CD4-positive, alpha-beta T cell treated with Interleukin-4 for 4 hours (primary cell): ENCODE data around the gene WWP2.

Source experiments
- DNase-seq: peaks from one replicate; pipeline ENCODE4 v3.0.0-alpha.2; 2020

Gene WWP2

GRCh38 chr16:69860233-69861231, 98.4 kb downstream of the WWP2 start:
- DNase-seq = no peak

DNA sequence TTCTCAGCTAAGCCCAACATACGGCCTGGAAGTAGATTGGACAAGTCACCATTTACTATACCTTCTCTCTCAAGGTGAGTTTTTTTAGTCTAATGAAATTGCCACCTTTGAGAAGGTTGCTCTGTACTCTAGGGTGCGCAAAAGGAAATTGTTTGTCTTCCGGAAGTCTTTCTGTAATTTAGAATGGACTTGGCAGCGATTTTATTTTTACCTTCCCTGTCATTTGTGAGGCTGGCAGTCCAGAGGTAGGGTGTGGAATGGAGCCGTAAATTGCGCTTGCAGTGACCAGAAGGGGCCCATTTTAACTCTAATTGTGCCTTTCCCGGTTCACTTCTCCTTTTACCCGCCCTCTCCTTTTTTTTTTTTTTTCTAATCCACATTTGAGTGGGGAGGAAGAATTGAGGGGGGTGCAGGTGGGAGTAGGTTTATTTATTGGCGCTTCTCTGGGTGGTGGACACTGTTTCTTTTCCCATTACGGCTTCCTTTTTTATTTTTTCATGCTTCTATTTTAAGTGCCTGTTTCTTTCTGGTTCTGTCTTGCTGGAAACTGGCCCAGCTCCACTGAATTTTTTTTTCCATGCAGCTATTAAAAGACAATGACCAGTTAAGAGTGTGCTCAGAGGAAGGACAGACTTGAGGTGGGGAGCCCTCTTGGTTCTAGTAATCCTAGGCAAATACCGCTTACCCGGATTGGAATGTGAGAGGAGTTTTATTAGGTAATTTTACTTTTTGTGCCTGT, 99.3 kb downstream of the WWP2 start:
- DNase-seq = no peak

- no peak for DNase-seq
These were observed 101.5 kb downstream of the WWP2 start for GRCh38 chr16:69863401-69864281.

- no peak for DNase-seq
These were observed 103.6 kb downstream of the WWP2 start for GRCh38 chr16:69865701-69866100.

DNA sequence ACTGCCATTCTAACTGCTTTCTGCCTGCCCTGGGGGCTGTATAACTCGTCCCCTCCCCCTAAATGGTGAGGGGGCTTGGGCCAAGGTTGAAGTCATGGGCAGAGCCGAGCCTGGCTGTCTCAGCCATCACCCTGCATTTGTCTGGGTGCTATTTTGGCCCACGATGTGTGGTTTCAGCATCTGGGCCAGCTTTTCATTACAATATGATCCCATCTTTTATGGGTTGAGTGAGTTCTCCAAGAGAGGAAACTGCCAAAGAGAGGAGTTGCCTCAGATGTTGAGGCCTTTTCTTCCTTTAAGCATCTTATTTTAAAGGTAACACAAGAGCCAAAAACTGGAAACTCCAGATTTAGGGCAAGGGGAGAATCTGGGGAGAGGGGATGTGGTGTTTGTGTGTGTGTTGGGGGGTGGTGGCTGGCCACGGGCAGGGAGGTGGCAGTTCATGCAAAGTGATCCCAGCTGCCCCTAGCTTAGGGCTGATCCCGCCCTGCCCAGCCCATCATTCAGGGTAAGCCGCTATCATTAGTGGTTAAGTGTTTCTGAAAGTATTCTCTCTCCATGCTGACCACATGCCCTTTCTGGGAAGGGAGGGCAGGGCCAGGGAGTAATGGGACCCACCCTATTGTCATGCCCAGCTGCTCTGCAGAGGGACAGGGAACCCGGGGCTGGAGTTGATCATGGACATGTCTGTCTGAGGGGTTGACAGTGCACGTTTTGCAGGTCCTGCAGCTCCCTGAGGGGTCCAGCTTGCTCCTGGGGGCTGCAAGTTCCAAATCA, 105.8 kb downstream of the WWP2 start:
- DNase-seq = no peak

DNA sequence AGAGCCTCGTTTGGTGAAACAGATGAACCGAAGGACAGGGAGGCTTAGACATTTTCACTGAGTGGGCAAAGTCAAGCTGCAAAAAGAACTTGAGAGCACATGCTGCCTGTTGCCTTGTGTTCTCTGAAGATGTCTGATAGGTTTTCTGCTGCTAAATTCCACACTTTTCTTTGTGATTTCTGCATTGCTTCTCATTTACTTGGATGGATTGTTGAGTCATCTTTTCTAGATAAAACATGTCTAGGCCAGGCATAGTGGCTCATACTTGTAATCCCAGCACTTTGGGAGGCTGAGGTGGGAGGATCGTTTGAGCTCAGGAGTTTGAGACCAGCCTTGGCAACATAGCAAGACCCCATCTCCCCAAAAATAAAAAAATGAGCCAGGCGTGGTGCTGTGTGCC, 108.6 kb downstream of the WWP2 start:
- no peak for DNase-seq

DNA sequence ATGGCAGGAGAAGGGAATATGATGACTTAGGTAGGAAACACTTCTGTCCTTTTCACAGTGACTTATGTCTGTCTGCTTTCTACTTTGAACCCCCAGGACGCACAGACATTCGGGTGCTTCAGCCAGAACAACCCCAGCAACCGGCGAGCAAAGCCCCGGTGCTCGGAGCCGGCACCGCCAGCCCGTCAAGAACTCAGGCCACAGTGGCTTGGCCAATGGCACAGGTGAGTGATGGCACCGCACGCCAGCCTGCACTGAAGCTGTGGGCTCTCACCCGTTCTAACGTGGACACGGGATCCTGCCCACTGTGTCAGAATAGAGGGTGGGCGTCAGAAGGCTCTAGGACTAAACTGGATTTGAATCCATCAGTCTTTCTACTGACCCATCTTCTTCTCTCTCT, 109.6 kb downstream of the WWP2 start:
- no peak for DNase-seq

GRCh38 chr16:69872888-69873287, 110.8 kb downstream of the WWP2 start:
- no peak for DNase-seq

DNA sequence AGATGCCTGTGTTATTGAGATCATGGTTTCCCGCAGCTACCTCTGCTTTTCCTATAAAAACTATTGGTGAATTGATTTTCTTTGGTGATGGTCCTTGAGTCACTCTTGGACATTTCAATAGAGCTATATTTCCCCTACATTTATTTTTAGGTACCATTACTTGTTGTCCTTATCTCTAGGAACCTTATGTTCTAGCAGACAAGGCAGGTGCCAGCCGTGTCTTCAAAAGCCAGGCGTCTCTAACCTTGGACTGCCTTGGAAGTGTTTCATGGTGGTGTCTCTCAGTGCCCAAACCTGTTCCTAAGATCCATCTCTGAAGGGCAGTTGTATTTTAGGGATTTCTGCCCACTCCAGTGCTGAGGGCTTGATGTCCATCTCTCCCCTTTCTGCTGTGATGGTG, 111.7 kb downstream of the WWP2 start:
- no peak for DNase-seq

DNA sequence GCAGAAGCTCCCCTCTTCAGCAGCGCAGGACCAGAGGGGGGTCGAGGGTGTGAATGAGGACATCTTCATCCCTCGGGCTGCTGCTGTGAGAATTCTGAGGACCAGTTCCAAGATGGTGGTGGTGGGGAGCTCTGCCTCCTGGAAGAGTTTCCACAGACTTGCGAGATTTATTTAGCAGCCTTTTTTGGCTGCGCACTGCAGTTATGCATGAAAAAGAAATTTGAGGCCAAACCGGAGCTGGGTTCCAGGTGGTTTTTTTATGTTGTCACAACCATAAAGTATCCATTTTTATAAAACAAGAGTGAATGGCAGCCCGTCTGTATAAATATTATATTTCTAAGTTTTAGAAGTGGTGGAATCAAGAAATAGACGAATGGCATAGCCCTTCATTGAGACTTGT, 112.1 kb downstream of the WWP2 start:
- no peak for DNase-seq

- no peak for DNase-seq
These were observed 118.6 kb downstream of the WWP2 start for GRCh38 chr16:69880640-69881133.

DNA sequence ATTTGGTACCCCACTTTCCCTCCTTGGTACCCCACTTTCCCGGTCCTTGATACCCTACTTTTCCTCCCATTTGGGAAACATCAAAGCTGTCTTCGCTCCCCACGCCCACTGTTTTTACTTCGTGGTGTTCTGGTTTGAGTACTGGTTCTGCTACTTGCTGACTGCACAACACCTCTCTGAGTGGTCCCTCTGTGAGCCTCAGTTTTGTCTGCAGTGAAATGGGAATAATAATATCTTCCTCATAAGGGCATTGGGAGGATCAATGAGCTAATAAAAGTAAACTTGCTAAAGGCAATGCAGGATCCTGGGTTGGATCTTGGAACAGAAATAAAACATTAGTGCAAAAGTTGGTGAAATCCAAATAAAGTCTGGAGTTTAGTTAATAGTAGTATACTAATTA, 119.0 kb downstream of the WWP2 start:
- DNase-seq = no peak

DNA sequence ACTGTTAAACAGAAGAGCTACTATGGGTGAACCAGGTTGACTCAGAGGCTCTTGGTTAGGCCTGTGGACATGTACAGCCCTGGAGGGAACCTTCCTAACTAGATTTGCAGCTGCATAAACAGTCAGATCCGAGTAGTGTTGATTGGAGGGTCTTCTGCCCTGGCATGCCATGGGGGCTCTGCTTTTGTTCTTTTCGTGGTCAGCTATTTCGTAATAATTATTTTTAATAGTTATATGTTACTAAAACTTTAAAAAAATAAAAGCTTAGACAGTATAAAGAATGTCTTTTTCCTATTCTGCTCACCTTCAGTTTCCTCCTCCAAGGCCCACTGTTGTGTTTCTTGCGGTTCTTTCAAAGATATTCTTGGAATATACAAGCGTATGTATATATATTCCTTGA, 121.6 kb downstream of the WWP2 start:
- DNase-seq = no peak

DNA sequence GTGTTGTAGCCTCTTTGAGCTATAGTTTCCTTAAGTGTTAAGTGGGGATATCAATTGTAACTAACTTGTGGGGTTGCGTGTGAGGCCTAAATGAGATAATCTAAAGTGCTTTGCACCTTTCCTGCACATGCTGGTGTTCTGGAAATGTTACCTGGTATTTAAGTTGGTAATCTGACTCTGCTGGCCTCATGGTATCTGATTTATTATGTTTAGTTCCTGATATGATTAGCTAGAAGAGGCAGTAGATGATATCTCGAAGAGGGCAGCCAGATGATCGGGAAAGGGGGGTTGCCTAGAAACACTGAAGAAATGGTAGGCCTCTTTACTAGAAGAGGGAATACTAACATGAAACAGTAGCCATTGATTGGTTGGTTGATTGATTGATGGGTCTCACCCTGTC, 123.6 kb downstream of the WWP2 start:
- no peak for DNase-seq

DNA sequence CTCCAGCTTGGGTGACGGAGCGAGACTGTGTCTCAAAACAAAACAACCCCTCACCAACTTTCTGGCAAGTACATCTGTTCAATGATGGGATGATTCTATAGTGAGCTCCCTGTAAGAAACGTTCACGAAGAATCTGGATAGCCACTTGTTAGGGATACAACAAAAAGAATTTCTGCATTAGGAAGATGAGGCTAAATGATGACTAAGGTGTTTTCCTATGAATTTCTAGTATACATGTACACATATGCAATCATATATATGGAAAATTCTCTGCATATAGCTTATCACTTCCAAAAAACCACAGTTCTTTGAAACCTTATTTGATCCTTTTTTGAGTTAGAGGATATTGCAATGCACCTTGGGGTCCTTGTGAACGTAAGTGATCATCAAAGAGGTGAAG, 124.6 kb downstream of the WWP2 start:
- no peak for DNase-seq

GRCh38 chr16:69888005-69888590, 126.0 kb downstream of the WWP2 start:
- DNase-seq = no peak

DNA sequence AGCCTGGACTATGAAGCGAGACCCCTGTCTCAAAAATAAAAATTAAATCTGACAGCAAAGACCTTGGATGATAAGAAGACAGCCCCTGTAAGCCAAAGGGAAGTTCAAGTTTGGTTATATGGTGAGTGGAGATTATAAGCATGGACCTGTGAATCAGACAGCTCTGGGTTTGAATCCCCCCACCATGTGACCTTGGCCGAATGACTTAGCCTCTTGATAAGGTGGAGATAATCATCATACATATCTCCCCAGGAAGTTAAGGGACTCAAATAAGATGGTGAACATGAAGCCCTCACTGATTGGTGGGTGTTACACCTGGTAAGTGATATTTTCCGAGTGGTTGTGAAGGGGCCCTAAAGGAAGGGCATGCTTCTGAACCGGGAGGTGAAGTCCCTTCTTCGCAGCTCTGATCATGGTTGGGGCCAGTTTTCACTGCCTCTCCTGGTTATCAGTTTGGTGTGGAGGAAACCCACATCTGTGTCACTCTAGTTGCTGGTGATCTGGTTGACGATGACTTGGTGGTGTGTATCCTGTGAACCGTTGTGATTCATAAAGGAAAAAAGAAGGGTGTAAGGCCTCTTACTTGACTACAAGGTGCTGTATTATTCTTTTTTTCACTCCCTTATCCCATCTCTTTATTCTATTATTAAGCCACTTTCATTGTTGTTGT, 127.3 kb downstream of the WWP2 start:
- no peak for DNase-seq

DNA sequence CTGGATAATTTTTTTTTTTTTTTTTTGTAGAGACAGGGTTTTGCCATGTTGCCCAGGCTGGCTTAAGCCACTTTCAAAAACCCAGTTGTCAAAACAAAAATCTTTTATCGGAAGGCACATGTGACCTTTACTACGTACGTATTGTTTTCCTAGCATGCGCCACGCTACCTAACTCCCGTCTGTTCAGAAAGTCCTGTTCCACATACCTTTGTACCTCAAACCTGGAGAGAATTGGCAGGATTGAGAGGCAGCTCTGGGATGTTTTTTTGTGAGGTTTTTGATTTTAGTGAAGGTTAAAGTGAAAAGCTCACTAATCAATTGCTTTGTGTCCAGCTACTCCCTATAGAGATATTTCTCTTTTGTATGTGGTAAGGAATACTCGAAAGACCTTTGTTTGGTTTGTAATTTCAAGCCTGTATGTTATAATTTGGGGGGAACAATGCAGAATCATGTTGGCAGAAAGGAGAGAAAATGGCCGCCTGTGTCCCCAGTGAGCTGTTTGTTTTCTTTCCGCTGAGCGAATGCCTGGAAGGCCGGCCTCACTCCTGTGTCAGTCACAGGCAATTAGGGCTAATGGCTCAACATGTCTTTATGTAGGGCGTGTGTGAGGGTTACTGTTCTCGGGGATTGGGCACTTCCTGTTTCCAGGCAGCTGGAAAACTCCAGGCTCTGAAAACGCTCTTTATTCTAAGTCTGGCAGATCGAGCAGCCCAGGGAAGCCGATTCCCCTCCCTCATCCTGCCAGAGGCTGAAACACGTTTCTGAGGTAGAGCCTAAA, 128.2 kb downstream of the WWP2 start:
- no peak for DNase-seq

GRCh38 chr16:69890892-69891282, 128.8 kb downstream of the WWP2 start:
- DNase-seq = no peak

DNA sequence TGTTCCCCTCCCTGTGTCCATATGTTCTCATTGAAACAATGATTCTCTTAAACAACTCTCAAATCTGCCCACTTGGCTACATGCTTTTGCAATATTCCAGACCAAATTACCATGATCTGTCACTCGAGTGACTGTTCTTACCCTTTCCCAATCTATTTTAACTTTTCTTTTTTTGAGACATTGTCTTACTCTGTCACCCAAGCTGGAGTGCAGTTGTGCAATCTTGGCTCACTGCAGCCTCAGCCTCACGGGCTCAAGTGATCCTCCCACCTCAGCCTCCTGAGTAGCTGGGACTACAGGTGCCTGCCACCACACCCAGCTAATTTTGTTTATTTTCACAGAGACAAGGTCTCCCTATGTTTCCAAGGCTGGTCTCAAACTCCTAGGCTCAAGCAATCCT, 130.2 kb downstream of the WWP2 start:
- DNase-seq = no peak
